ENCODE data around the gene LRRC27.

GRCh38 chr10:132372516-132373095 lies 40.6 kb downstream of the LRRC27 start:
- TF ChIP-seq POLR2A (IDR thresholded peaks at IDR 0.05; ENCODE audit: low read length): no peak
- no peak for TF ChIP-seq GATA1 (IDR thresholded peaks at IDR 0.05; ENCODE audit: low read depth, low read length)

All from erythroblast (primary cell).